HepG2 (cell line): ENCODE measurements around the gene ITSN2. TPM values are rescaled to one million over a fixed set of nuclear protein-coding genes. Genes with fewer than 3 reads are reported as not detected.

ENCODE experiments used
- BATF2 ChIP-seq: sonication (generic); formaldehyde crosslinking; IDR thresholded peaks from 2 replicates; pipeline ENCODE4 v1.8.0; 2022; ENCODE audit warnings: mild to moderate bottlenecking, missing genetic modification reagents, moderate library complexity
- CENPT ChIP-seq: sonication (generic); formaldehyde crosslinking; IDR thresholded peaks from 2 replicates; pipeline ENCODE4 v1.8.0; 2022; ENCODE audit warnings: low read depth, mild to moderate bottlenecking, moderate library complexity, missing genetic modification reagents
- DDIT3 ChIP-seq: sonication (generic); formaldehyde crosslinking; IDR thresholded peaks from 2 replicates; pipeline ENCODE4 v1.4.0; 2020; ENCODE audit warnings: mild to moderate bottlenecking, missing genetic modification reagents
- GATAD2A ChIP-seq: IDR thresholded peaks from 2 replicates; pipeline ENCODE4 v1.6.1; 2016
- GPN1 ChIP-seq: sonication (generic); formaldehyde crosslinking; IDR thresholded peaks from 2 replicates; pipeline ENCODE4 v1.5.1; 2020; ENCODE audit warnings: missing genetic modification reagents, borderline replicate concordance
- HDAC2 ChIP-seq: sonication (generic); formaldehyde crosslinking; IDR thresholded peaks from 2 replicates; pipeline ENCODE4 v1.4.0; 2020; ENCODE audit warnings: missing genetic modification reagents
- HIC2 ChIP-seq: sonication (generic); formaldehyde crosslinking; IDR thresholded peaks from 2 replicates; pipeline ENCODE4 v1.9.0; 2022; ENCODE audit warnings: low read depth, missing genetic modification reagents
- HNRNPK ChIP-seq: fragments of 200-400 bp; formaldehyde crosslinking; IDR thresholded peaks from 2 replicates; pipeline ENCODE4 v1.6.1; 2018; ENCODE audit warnings: low read length, low read depth, moderate library complexity, mild to moderate bottlenecking; ENCODE audit not compliant: poor library complexity, severe bottlenecking
- NCOR1 ChIP-seq: fragments of 200-600 bp; sonication (generic); IDR thresholded peaks from 2 replicates; pipeline ENCODE4 v1.7.0; 2017; ENCODE audit warnings: antibody characterized with exemption, low read length, borderline replicate concordance
- PAX8 ChIP-seq: sonication (generic); formaldehyde crosslinking; IDR thresholded peaks from 2 replicates; pipeline ENCODE4 v1.8.0; 2022; ENCODE audit warnings: mild to moderate bottlenecking, missing genetic modification reagents, borderline replicate concordance
- SMARCE1 ChIP-seq: fragments of 450-650 bp; IDR thresholded peaks from 2 replicates; pipeline ENCODE4 v1.6.1; 2017; ENCODE audit warnings: borderline replicate concordance
- ZBTB21 ChIP-seq: sonication (generic); formaldehyde crosslinking; IDR thresholded peaks from 2 replicates; pipeline ENCODE4 v1.4.0; 2020; ENCODE audit warnings: missing genetic modification reagents
- ZHX1 ChIP-seq: sonication (generic); formaldehyde crosslinking; IDR thresholded peaks from 2 replicates; pipeline ENCODE4 v1.8.1; 2022; ENCODE audit warnings: low read depth, mild to moderate bottlenecking, missing genetic modification reagents
- ZNF142 ChIP-seq: sonication (generic); formaldehyde crosslinking; IDR thresholded peaks from 2 replicates; pipeline ENCODE4 v1.4.0; 2020; ENCODE audit warnings: missing genetic modification reagents
- ZNF224 ChIP-seq: sonication (generic); formaldehyde crosslinking; IDR thresholded peaks from 2 replicates; pipeline ENCODE4 v1.5.0; 2020; ENCODE audit warnings: mild to moderate bottlenecking, missing genetic modification reagents
- ZNF7 ChIP-seq: IDR thresholded peaks from 2 replicates; pipeline ENCODE4 v1.6.1; 2016; ENCODE audit warnings: missing biosample characterization, missing genetic modification reagents
- ZNF75D ChIP-seq: sonication (generic); formaldehyde crosslinking; IDR thresholded peaks from 2 replicates; pipeline ENCODE4 v1.8.1; 2023; ENCODE audit warnings: missing genetic modification reagents, mild to moderate bottlenecking, borderline replicate concordance
- polyA plus RNA-seq, 8 experiments: library from polyadenylated mRNA; depleted of rRNA in 3 of 8; stranded (reverse) in 7 of 8; unstranded in 1 of 8; fragments of >200 nt; fragmentation: Illumina TruSeq in 4 of 8; extraction: Trizol in 4 of 8; gene quantifications; 2 replicates each; pipeline versions ENCODE4 v1.2.1 to v1.2.3, GENCODE V29; 2011 to 2016; ENCODE audit warnings: low read depth in 4 of 8, missing spikeins in 1 of 8, mixed read lengths in 1 of 8; ENCODE audit not compliant: insufficient read depth in 1 of 8
- total RNA-seq, 5 experiments: library from RNA; depleted of rRNA; stranded (reverse); fragments of >200 nt; fragmentation: Illumina TruSeq; extraction: Trizol; gene quantifications; 2 replicates each; pipeline ENCODE4 v1.2.3, GENCODE V29; 2016; ENCODE audit warnings: low read depth in 1 of 5

ITSN2 gene
- total and polyA plus RNA-seq, 2 of the 13 experiments (the other 11 are each of a cell fraction or from before 2014, with no cell fraction given): 26.0 to 26.6 TPM

- TF ChIP-seq CENPT (CRISPR knock-in tag) (0 out of 2 replicates have a peak, but pooled peaks have one; percentile 67), GATAD2A (CRISPR knock-in tag) (peak; percentile 20; the same call in 1 of the 2 replicates), ZNF7 (CRISPR knock-in tag) (no peak), ZNF224 (CRISPR knock-in tag) (no peak), DDIT3 (CRISPR knock-in tag) (no peak), SMARCE1 (no peak), ZNF75D (no peak), ZHX1 (peak; percentile 97), GPN1 (CRISPR knock-in tag) (no peak; the same call in 1 of the 2 replicates), BATF2 (CRISPR knock-in tag) (peak; percentile 82; the same call in 1 of the 2 replicates), ZNF142 (peak; percentile 76), HDAC2 (CRISPR knock-in tag) (no peak; the same call in none of the 2 replicates), HNRNPK (no peak), NCOR1 (no peak), HIC2 (peak; percentile 72; the same call in 1 of the 2 replicates), ZBTB21 (CRISPR knock-in tag) (no peak), PAX8 (CRISPR knock-in tag) (no peak; the same call in 1 of the 2 replicates)
Measured at GRCh38 chr2:24360050-24360962, at the start of gene ITSN2 (continued).
